ENCODE results near the gene RASGRF1.
A peak's percentile ranks its signal among the peaks of the same experiment; 100 is the strongest.
"Not testable (repeated sequence)": the region's sequence is repeated elsewhere in the genome, so short reads cannot be mapped to it uniquely, and the experiment has no call there.

The RASGRF1 gene

GRCh38 chr15:78947506-78947905 is 143.1 kb downstream of the RASGRF1 start:
- no peak for DNase-seq

DNA sequence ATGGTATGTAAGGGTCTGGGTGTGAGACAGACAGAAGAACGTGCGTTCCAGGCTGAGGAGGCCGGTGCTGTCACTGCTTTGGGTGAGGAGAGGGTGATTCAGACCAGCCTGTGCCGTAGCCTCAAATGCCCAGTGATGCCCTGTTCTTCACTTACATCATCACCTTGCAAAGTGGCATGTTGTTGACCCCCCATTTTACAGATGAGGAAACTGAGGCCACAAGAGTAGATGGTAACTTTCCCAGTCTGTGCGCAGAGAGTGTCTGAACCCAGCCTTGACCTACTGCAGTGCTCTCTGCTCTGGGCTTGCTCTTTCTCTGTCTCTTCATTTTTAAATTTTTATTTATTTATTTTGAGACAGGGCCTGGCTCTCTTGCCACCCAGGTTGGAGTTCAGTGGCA is 144.1 kb downstream of the RASGRF1 start:
- no peak for DNase-seq

GRCh38 chr15:78944669-78945407 is 145.7 kb downstream of the RASGRF1 start, which contains the start of gene CTSH:
CTSH (minus strand) TSS chr15:78945046; CDS start chr15:78944981, 65 bp downstream.
- peak; percentile 55 to 84 (median 64) for DNase-seq

- no peak for DNase-seq
Observed at GRCh38 chr15:78944202-78944625, 146.4 kb downstream of the RASGRF1 start.

DNA sequence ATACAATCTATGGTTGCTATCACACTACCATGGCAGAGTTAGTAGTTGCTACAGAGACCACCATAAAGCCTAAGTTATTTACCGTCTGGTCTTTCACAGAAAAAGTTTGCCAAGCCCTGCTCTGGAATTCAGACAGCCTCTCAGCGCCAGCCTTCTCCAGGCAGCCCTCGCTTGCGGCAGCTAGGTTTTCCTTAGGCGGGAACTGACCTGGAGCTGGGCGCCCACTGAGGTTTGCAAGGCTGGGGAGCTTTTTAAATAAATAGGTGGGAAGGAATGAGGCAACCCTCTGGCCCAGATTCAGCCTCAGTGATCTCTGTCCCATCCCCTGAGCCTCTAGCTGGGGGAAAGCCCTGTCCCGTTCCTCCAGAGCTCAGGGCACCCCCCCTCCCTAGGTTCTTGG is 146.9 kb downstream of the RASGRF1 start:
- no peak for DNase-seq

DNA sequence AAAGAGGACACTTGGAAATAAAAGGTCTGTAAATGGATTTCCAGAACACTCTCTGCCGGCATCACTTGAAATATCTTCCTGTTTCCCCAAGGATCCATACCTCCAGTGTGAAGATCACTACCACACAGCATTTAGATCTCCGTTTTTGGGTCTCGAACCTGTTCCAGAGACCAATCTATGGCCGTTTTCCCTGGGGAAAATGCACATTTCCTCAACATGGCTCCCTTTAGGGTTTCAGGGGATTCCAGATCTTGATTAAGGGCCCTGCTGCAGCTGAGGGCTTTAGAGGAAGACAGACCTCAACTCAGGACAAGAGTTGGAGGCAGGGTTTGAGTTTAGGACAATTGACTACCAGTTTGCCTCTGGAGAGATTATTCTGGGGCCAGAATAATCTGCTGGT is 147.8 kb downstream of the RASGRF1 start:
- DNase-seq = no peak

DNA sequence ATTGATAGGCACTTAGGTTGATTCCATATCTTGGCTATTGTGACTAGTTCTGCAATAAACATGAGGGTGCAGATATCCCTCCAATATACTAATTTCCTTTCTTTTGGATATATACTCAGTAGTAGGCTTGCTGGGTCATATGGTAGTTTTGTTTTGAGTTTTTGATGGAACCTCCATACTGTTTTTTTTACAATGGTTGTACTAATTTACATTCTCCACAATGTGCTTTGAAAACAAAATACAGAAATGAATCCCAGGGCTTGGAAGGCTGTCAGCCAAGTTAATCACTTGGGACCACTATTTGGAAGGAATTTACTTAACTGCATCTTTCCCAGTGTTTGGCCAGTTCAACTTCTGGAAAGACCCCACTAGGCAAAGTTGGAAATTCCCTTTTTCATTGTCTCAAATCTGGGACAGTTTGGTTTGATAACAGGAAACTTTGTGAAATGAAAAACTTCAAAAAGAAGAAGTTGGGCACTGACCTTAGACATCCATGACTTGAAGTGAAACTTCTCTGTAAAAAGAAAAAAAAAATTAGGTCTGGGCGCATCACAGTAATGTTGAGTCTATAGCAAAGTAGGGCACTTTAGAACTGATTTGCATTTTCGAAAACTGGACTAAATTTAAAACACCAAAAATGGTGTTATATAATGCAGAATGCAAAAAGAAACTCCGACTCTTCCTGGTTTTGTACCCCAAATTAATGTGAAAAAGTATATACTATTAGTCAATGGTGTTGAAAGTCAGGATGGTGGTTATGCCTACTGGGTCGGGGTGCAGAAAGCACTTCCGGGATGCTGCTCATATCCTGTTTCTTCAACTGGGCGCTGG is 151.7 kb downstream of the RASGRF1 start:
- DNase-seq = peak in 2 of 5 experiments; percentile 19 to 86

DNA sequence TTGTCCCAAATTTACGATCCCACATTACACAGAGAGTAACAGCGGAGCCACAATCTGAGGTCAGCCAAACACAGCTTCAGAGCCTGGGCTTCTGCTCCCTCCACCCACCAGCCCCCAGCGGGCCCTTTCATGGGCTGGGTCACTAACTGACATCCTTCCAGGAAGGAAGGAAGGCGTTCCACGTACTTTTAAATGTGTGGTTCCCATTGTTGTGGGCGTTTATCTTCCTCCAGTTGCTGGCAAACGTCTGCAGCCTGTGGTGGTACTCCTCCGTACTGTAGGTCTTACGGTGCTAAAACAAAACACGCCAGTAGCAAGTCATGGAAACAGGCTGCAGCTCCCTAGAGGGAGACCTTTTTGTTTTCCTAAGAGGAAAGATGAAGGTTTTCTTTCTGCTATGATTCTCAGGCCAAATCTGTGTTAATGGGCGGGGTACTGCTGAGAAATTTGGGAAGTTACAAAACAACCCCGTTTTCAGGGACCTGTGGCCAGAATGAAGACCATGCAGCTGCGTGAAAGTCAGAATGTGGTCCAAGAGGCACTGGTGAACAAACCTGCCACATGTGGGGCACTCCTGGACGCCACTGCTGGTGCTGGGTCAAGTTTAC is 153.3 kb downstream of the RASGRF1 start:
- peak in 1 of 5 experiments; percentile 53 for DNase-seq

DNA sequence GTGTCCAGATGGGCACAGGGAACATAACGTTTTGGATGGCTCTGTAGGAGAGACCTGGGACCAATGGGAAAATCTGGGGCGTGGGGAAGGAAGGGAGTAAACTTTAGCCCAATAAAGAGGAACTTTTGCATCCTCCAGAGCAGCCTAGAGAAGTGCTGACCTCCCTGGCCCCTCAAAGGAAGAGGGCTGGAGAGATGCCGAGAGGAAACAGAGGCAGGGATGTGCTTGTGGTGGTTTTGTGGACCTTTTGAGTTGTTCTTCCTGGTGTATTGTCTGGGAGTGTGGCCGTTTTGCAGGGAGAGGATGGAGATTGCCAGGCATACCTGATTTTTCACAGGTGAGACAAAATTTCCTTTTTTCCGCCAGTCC is 155.9 kb downstream of the RASGRF1 start:
- no peak for DNase-seq

DNA sequence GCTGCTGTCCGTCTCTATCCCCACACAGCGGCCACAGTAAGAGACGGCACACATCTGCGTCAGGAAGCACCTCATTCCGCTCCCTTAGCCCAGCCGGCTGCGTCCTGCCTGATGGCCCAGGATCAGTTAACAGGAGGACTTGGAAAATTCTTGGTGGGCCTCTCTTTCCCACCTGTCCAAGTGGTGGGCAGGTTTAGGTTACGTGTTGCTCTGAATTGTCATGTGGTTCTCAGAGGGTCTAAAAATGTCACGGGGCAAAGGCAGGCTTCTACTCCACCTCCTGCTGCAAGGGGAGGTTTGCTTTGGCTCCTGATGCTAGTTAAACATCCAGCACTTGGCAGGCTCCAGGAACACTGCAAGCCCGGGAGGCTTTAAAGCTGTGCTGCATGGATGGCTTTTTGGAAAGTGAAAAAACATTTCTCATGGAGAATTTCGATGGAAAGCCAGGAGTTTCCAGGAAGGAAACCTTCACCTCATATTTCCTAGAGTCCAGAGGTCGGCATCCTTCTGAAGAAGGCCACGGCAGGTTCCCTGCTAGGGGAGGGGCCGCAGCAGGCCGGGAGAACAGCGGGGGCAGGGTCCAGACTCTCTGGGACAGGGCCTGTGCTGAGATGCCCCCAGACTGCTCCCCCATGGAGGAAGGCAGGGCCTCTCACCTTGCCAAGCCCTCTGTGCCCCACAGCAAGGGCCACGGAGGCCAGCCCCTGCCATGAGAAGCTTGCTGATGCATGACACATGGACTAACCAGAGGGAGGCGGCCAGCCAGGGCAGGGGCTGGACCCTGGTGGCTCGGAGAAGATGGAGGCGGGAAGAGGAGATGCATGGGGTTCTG is 156.5 kb downstream of the RASGRF1 start:
- no peak for DNase-seq

GRCh38 chr15:78933187-78933822 is 157.3 kb downstream of the RASGRF1 start:
- no peak for DNase-seq

DNA sequence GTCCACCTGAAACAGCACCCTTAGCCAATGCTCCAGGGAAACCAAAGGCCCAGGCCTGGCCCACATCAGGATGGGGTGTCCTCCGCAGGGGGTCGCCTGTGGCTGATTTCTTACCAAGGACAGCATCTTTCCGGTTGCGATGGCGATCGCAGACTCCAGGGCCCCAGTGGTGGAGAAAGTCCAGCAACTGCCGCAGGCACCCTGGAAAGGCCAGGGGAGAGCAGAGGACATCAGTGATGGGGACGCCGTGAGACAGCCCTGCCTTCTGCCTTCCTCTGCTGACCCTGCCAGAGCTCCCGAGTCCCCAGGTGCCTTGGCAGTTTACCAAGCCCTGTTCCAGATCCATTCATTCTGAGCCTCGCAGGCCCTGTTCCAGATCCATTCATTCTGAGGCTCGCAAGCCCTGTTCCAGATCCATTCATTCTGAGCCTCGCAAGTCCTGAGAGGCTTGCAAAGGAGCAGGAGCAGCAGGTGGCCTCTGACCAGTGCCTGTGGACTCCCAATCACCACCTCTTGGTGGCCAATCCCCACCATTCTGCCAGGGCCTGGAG is 158.2 kb downstream of the RASGRF1 start:
- DNase-seq = no peak

DNA sequence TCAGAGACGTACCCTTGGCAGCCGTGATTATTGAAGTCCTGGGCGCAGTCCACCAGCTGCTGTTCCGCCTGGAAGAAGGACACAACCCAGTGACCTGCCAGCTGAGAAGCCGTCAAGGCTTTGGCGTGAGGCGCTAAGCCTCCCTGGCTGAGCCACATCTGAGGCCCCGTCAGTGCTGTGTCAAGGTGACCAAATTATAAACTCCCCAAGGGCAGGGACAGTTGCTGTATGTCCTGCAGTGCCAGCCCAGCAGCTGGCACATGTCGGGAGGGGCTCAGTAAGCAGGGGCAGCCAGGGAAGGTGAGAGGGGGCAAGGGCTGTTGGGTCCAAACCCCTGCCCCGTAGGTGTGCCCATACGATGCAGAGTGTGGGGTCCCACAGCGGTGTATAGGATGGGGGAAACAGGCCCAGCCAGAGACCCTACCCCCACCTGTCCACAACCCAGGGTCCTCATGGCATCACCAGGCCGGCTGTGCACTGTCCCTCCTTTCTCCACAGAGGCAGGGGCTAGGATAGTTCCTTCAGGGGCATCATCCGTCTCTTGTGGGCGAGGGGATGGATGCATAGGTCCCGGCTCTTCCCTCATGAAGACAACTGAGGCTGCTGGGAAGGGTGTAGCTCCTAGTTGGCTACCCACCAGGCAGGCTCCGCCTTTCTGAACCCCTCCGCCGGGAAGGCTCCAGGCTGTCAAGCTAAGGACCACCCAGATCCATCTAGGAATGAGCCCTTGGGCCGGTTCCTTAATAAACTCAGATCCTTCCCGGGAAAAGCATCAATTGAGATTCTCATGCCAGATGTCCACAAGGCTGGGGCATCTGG is 158.9 kb downstream of the RASGRF1 start:
- no peak for DNase-seq

- no peak for DNase-seq
Observed at GRCh38 chr15:78930577-78931388, 159.8 kb downstream of the RASGRF1 start.

DNA sequence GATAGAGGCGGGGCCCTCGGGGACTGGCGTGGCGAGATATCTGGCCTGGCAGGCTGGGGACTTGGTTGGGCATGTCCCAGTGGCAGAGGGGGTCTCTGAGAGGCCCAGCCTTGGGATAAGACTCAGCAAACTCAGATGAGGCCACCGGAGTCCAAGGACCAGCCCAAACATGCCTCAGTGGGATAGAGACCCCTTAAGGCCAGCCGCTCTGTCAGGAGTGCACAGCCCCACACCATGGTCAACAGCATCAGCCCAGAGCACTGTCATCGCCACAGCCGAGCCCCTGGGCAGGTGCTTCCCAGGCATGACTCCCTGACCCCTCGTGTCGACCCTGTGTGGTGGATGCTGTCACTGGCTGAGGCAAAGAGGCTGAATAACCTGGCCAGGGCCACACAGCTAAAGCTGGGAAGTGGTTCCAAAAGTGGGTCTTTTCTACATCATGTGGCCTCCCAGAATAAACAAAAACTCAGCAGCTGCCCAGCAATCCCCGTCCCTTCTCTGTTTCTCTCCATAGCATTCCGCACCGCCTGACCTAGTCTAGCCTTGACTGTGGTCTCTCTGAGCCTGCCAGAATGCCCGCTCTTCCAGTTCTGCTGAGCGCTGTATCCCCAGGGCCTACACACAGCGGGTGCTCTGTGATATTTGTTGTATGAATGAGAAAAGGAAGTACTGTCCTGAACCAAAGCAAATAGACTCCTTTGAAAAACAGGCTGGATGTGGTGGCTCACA is 160.9 kb downstream of the RASGRF1 start:
- no peak for DNase-seq

DNA sequence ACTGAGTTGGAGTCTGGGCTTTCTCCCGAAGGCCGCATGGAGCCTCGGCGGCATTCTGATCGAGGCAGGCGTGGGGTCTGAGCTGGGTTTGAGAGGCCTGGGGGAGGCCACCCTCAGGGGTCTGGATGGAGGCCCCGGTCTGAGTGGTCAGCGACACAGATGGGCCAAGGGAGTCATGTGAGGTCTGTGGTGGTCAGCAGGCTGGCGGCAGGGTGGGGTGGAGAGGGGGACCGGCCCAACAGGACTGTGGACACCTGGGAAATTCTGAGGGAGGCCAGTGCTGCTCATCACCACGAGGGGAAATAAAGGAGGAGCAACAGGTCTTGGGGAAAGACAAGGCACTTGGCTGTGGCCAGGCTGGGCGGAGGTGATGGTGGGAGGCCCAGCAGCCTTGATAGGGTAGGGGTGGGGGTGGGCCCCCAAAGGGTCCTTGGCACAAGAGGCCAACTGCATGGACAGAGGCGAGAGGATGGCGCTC is 161.9 kb downstream of the RASGRF1 start:
- no peak for DNase-seq

- DNase-seq = not testable (repeated sequence)
Observed at GRCh38 chr15:78928176-78928575, 162.4 kb downstream of the RASGRF1 start.

DNA sequence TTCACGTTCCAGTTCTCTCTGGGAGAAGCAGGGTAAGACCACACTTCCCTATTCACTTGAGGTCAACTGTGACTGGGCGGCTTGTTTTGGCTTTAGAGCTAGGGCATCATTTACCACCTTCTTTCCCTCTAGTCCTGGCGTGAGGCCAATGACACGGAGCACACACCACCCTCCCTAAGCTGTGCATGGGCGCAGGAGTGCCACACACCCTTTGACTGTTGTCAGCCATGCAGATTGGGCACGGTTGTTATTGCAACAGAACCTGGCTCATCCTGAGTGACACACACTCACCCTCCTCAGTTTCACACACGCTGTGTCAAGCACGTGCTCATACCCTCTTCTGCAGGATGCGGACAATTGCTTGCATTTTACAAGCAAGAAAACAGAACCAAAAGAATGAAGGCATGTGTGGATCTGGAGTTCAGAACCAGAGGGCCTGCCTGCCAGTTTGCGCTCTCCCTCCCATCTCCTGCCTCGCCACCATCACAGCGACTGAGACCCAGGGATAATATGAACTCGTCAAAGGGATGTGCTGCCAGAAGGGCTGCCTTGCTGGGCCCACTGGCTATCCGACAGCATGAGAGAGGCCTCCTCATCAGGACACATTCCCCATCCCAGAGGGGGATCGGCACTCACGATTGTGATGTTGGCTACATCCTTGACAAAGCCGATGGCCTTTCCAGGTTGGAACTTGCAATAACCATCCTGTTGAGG is 163.3 kb downstream of the RASGRF1 start:
- DNase-seq = no peak

All from T-helper 2 cell (primary cell).